Measurements from ENCODE around the gene DNAJC11. TPM values are rescaled to one million over a fixed set of nuclear protein-coding genes. Genes with fewer than 3 reads are reported as not detected.
A peak's percentile ranks its signal among the peaks of the same experiment; 100 is the strongest.

Gene DNAJC11
- total RNA-seq, 1 donor from 2014 or later = 36.4 TPM

DNA sequence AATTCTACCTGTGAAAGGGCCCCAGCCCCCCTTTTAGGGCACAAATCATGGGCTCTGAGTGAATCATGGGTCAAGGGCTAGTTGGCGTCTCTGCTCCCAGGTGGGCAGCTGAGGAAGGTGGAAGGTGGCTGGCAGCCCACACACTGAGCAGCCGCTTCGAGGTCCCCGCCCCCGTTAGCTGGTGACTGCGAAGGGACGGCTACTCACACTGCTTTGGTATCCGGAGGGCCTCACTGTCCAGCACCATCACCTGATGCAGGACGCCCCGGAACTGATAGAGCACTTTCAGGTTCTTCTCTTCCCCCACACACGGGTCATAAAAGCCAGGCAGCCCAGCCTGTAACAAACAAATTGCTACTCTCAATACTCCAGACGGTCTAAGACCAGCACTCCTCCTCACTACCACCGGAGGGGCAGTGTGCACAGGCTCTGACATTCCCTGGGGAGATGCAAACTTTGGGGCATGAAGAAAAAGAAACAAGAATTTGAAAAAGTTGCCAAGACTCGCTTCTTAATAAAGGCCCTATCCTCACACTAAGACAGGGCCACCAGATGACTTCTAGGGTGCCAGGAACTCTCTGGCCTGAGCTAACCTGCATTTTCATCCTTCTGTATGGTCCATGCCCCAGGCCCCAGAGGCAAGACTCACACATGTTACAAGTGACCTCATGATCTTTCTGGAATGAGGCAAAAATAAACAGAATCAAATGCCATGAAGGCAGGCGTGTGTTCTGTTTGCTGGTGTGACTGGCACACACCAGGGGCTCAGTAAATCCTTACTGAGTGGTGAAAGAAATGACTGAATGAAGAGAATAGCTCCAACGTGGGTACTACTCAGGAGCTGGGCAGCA lies 65.5 kb downstream of the DNAJC11 start:
- H3K27me3 ChIP-seq (ENCODE audit: low read depth) = no peaks in the 10 kb centered on the region

DNA sequence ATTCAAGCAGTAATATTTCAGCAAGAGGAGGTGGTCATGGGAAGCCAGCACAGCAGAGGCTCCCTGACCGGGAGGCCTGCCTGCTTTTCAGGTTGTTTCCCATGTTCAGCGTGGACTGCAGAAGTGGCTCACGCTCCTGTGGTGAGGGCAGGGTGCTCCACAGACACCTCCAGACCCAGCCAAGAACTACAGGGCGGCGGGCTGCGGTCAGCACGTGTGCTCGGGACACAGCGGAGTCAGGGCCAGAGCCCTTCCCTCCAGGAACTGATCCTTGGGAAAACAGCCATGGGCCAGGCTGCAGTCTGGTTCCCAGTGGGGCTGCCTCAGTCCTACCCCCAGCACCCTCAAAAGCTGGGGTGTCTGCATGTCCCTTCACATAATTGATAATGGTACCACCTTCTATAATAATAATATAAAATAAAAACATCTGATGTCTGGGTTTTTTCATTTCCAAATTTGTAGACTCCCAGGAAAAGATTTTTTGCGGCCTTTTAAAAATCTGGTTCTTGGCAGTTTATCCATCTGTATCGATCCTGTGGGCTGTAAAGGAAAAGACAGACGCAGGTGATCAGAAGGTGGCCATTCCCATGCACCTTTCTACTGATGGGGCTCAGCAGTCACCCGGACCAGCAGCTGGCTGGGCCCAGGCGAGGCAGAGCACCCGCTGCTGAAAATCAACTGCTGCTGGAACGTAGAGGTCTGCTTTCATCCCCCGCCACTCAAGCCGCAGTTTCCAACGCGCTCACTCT lies 66.3 kb downstream of the DNAJC11 start:
- H3K9me3 ChIP-seq = no peaks in the 10 kb centered on the region
- H3K27me3 ChIP-seq (ENCODE audit: low read depth) = no peaks in the 10 kb centered on the region
- H3K4me3 ChIP-seq = no peak overlapping the region
- no peaks in the 10 kb centered on the region for H3K4me1 ChIP-seq
- no peak overlapping the region for H3K27ac ChIP-seq
- intact Hi-C loops (cut with DNase I) = no loop called here
- peaks cover 98% of the 10 kb centered on the region for H3K36me3 ChIP-seq
- ATAC-seq (no peak), DNase-seq (no peak)
- TF ChIP-seq, protein P1, sequence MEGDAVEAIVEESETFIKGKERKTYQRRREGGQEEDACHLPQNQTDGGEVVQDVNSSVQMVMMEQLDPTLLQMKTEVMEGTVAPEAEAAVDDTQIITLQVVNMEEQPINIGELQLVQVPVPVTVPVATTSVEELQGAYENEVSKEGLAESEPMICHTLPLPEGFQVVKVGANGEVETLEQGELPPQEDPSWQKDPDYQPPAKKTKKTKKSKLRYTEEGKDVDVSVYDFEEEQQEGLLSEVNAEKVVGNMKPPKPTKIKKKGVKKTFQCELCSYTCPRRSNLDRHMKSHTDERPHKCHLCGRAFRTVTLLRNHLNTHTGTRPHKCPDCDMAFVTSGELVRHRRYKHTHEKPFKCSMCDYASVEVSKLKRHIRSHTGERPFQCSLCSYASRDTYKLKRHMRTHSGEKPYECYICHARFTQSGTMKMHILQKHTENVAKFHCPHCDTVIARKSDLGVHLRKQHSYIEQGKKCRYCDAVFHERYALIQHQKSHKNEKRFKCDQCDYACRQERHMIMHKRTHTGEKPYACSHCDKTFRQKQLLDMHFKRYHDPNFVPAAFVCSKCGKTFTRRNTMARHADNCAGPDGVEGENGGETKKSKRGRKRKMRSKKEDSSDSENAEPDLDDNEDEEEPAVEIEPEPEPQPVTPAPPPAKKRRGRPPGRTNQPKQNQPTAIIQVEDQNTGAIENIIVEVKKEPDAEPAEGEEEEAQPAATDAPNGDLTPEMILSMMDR (IDR thresholded peaks at IDR 0.05) = no peak

More for the DNA sequence above, 65.5 kb downstream of the DNAJC11 start:
- TF ChIP-seq, protein P1 (IDR thresholded peaks at IDR 0.05) = no peak
- Histone ChIP-seq H3K4me1 (no peaks in the 10 kb centered on the region), H3K4me3 (no peak overlapping the region), H3K27ac (no peak overlapping the region), H3K36me3 (peaks cover 97% of the 10 kb centered on the region), H3K9me3 (no peaks in the 10 kb centered on the region)
- ATAC-seq (no peak), DNase-seq (no peak)
- intact Hi-C loops (cut with DNase I) = no loop called here

DNA sequence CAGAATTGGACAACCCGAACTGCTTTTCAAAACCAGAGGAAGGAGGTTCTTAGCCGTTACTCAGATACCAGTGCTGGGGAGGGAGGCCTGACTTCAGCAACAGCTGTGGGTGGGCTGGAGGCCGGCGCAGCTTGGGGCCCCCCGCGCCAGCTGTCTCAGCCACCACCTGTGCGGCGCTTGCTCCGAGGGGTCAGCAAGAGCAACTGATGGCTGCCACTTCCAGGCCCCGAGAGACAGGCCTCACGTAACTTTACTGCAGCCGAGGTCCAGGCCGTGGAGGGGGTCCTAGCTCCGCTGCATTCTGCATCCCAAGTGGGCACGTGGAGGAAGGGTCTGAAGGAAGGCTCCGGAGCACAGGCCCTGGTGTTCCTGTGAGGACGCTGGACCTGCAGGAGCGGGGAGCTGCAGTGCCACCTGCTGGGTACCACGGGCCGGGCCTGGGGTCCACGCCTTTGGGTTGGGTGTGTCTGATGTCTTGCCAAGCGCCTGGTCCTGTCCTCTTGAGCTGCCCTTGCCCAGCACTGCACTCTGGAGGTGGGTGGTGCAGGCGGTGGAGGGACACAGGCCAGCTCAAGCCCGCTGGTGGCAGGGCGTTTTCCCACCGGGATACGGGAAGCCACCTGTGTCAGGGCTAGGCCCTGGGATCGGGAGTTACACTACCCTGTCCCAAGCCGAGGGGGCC lies 67.1 kb downstream of the DNAJC11 start:
- TF ChIP-seq, protein P1 (IDR thresholded peaks at IDR 0.05) = peak; percentile 41
- H3K4me1 ChIP-seq = no peaks in the 10 kb centered on the region
- no peak overlapping the region for H3K27ac ChIP-seq
- no peaks in the 10 kb centered on the region for H3K9me3 ChIP-seq
- intact Hi-C loops (cut with DNase I) = no loop called here
- no peak overlapping the region for H3K4me3 ChIP-seq
- peaks cover 98% of the 10 kb centered on the region for H3K36me3 ChIP-seq
- H3K27me3 ChIP-seq (ENCODE audit: low read depth) = no peaks in the 10 kb centered on the region
- ATAC-seq = peak; percentile 69 to 78
- DNase-seq = peak; percentile 73

DNA sequence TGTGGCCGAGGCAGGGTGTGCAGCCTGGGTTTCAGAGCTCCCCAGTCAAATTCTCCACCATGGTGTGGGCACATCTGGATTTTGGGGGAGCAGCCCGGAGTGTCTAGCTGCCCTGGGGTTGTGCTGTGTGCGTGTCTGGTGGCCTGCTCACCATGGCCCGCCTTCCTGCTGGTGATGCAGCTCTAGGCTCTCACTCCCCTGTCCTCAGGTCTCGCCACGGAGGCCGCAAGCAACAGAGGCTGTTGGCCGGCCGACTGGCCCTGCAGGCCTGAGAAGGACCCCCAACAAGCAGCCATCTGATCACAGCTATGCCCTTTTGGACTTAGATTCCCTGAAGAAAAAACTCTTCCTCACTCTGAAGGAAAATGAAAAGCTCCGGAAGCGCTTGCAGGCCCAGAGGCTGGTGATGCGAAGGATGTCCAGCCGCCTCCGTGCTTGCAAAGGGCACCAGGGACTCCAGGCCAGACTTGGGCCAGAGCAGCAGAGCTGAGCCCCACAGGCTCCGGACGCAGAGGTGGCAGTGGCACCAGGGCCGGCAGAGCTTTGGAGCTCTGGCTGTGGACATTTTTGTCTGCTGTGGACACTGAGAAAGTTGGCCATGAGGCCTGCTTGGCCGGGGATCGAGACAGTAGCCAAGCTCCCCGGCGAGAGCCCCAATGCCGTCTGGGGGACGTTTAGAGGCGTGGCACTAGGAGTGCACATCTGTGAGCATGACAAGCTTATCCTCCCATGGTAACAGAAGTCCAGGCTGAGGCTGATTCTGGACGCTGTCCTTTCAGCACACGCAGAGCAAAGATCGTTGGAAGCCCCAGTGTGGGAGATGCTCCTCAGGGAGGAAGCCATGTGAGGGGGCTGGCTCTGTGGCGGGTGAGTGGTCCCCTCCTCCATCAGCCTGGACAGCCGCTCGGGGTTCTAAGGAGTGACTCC lies 68.8 kb downstream of the DNAJC11 start:
- H3K4me1 ChIP-seq = no peaks in the 10 kb centered on the region
- no peaks in the 10 kb centered on the region for H3K9me3 ChIP-seq
- H3K36me3 ChIP-seq = peaks cover 100% of the 10 kb centered on the region
- no peak overlapping the region for H3K27ac ChIP-seq
- H3K4me3 ChIP-seq = no peak overlapping the region
- TF ChIP-seq, protein P1 (IDR thresholded peaks at IDR 0.05) = no peak
- no peak for ATAC-seq
- intact Hi-C loops (cut with DNase I) = no loop called here
- H3K27me3 ChIP-seq (ENCODE audit: low read depth) = no peaks in the 10 kb centered on the region
- no peak for DNase-seq
